IMR-90 (cell line): Measurements from ENCODE around the gene TCIRG1. TPM values are rescaled to one million over a fixed set of nuclear protein-coding genes. Genes with fewer than 3 reads are reported as not detected.

Experiments
- ATAC-seq: fragments of 200-7000 bp; cut with Tn5 transposase; 2 replicates; pipeline ENCODE4 v1.9.1; 2020; ENCODE audit warnings: low read depth, mild to moderate bottlenecking, moderate library complexity
- BruUV-seq: library from RNA; stranded (reverse); fragments of 400-500 nt; replicated peaks from 2 replicates; lab custom pipeline; 2021; lab: Mats Ljungman, UMichigan
- CTCF ChIA-PET: fragments of 300-600 bp; formaldehyde crosslinking; extraction: SDS; loops from one replicate; lab custom pipeline; 2021; ENCODE audit warnings: antibody characterized with exemption; lab: Yijun Ruan, JAX
- POLR2A ChIA-PET: fragments of 300-600 bp; sonication (Branson Sonifier 250); formaldehyde crosslinking; loops from one replicate; lab custom pipeline; 2022; ENCODE audit warnings: antibody characterized with exemption; ENCODE audit not compliant: unreplicated experiment; lab: Charles Lee
- DNase-seq: peaks from one replicate; pipeline ENCODE4 v3.0.0; 2013
- H2AFZ ChIP-seq: replicated peaks from 2 replicates; pipeline ENCODE3; 2013; ENCODE audit warnings: low read length, mild to moderate bottlenecking; ENCODE audit not compliant: poor library complexity
- H2AK5ac ChIP-seq: 2 replicates; pipeline ENCODE4 v1.6.1; 2013; ENCODE audit warnings: low read depth, low read length, inconsistent platforms
- H2AK9ac ChIP-seq: replicated peaks from 2 replicates; pipeline ENCODE3; 2013; ENCODE audit warnings: mild to moderate bottlenecking, low read depth, low read length, moderate library complexity; ENCODE audit not compliant: poor library complexity
- H2BK120ac ChIP-seq: 2 replicates; pipeline ENCODE4 v1.6.1; 2013; ENCODE audit warnings: low read depth, low read length, inconsistent platforms
- H2BK15ac ChIP-seq: 3 replicates; pipeline ENCODE4 v1.6.1; 2013; ENCODE audit warnings: low read depth, low read length, inconsistent platforms
- H2BK20ac ChIP-seq: 2 replicates; pipeline ENCODE4 v1.6.1; 2013; ENCODE audit warnings: low read depth, mild to moderate bottlenecking, inconsistent platforms, low read length, moderate library complexity
- H2BK5ac ChIP-seq: 2 replicates; pipeline ENCODE4 v1.6.1; 2013; ENCODE audit warnings: mild to moderate bottlenecking, low read depth, low read length, inconsistent platforms; ENCODE audit not compliant: poor library complexity, severe bottlenecking
- H3K14ac ChIP-seq: replicated peaks from 2 replicates; pipeline ENCODE4 v1.6.1; 2013; ENCODE audit warnings: low read depth, low read length, inconsistent platforms
- H3K18ac ChIP-seq: 2 replicates; pipeline ENCODE4 v1.6.1; 2013; ENCODE audit warnings: low read depth, low read length, control low read depth
- H3K23ac ChIP-seq: 2 replicates; pipeline ENCODE4 v1.6.1; 2013; ENCODE audit warnings: low read depth, low read length, inconsistent platforms
- H3K27ac ChIP-seq: 2 replicates; pipeline ENCODE4 v1.5.1; 2013; ENCODE audit warnings: mild to moderate bottlenecking, control low read depth, low read length; ENCODE audit not compliant: insufficient read depth
- H3K27me3 ChIP-seq: 2 replicates; pipeline ENCODE4 v1.6.1; 2013; ENCODE audit warnings: low read length; ENCODE audit not compliant: control insufficient read depth, insufficient read depth
- H3K36me3 ChIP-seq: 2 replicates; pipeline ENCODE4 v1.6.1; 2013; ENCODE audit warnings: low read length, mixed read lengths; ENCODE audit not compliant: control insufficient read depth, insufficient read depth
- H3K4ac ChIP-seq: 2 replicates; pipeline ENCODE4 v1.6.1; 2013; ENCODE audit warnings: low read depth, low read length, inconsistent platforms
- H3K4me1 ChIP-seq: 2 replicates; pipeline ENCODE4 v1.6.1; 2013; ENCODE audit warnings: low read length, mixed read lengths; ENCODE audit not compliant: control insufficient read depth, insufficient read depth
- H3K4me2 ChIP-seq: 2 replicates; pipeline ENCODE4 v1.6.1; 2013; ENCODE audit warnings: low read depth, mild to moderate bottlenecking, control low read depth, low read length, moderate library complexity
- H3K4me3 ChIP-seq: 2 replicates; pipeline ENCODE4 v1.5.1; 2013; ENCODE audit warnings: low read depth, mild to moderate bottlenecking, control low read depth, low read length, moderate library complexity; ENCODE audit not compliant: insufficient read depth
- H3K56ac ChIP-seq: 2 replicates; pipeline ENCODE4 v1.6.1; 2013; ENCODE audit warnings: low read length, inconsistent platforms; ENCODE audit not compliant: insufficient read depth; ENCODE audit errors: extremely low read depth
- H3K79me1 ChIP-seq, 2 experiments: 2 replicates each; pipeline ENCODE4 v1.6.1; 2013; ENCODE audit warnings: low read length in 2 of 2, inconsistent platforms in 1 of 2, low read depth in 1 of 2
- H3K9ac ChIP-seq: 2 replicates; pipeline ENCODE4 v1.6.1; 2013; ENCODE audit warnings: low read depth, low read length, control low read depth
- H3K9me1 ChIP-seq: 2 replicates; pipeline ENCODE4 v1.6.1; 2013; ENCODE audit warnings: low read length, inconsistent platforms; ENCODE audit not compliant: insufficient read depth
- H3K9me3 ChIP-seq: 2 replicates; pipeline ENCODE4 v1.6.1; 2013; ENCODE audit warnings: low read length; ENCODE audit not compliant: control insufficient read depth, insufficient read depth
- H4K20me1 ChIP-seq: 2 replicates; pipeline ENCODE4 v1.6.1; 2013; ENCODE audit warnings: low read length, inconsistent platforms; ENCODE audit not compliant: insufficient read depth
- H4K5ac ChIP-seq: 2 replicates; pipeline ENCODE4 v1.6.1; 2013; ENCODE audit warnings: mild to moderate bottlenecking, low read depth, low read length, control low read depth
- H4K8ac ChIP-seq, 2 experiments: 2 replicates each; pipeline ENCODE4 v1.6.1; 2013; ENCODE audit warnings: low read depth in 2 of 2, low read length in 2 of 2, control low read depth in 1 of 2, inconsistent platforms in 1 of 2
- H4K91ac ChIP-seq: 2 replicates; pipeline ENCODE4 v1.6.1; 2013; ENCODE audit warnings: low read depth, low read length, inconsistent platforms; ENCODE audit not compliant: insufficient read depth
- BHLHE40 ChIP-seq: fragments of 150-350 bp; IDR thresholded peaks from 2 replicates; pipeline ENCODE4 v1.6.1; 2016; ENCODE audit warnings: mild to moderate bottlenecking, low read depth, low read length
- CEBPB ChIP-seq: IDR thresholded peaks from 2 replicates; pipeline ENCODE4 v1.6.1; 2012; ENCODE audit warnings: low read depth, low read length, improper control_type of control experiment
- CHD1 ChIP-seq: IDR thresholded peaks from 2 replicates; pipeline ENCODE4 v1.6.1; 2012; ENCODE audit warnings: low read depth, low read length, improper control_type of control experiment
- FOS ChIP-seq: fragments of 150-350 bp; IDR thresholded peaks from 2 replicates; pipeline ENCODE4 v1.6.1; 2016; ENCODE audit warnings: low read depth, low read length
- MAZ ChIP-seq: IDR thresholded peaks from 2 replicates; pipeline ENCODE4 v1.6.1; 2012; ENCODE audit warnings: low read depth, mild to moderate bottlenecking, low read length, improper control_type of control experiment, moderate library complexity, borderline replicate concordance
- NFE2L2 ChIP-seq: fragments of 150-350 bp; IDR thresholded peaks from 2 replicates; pipeline ENCODE4 v1.6.1; 2016; ENCODE audit warnings: low read depth, mild to moderate bottlenecking, low read length
- POLR2A ChIP-seq: IDR thresholded peaks from 2 replicates; pipeline ENCODE4 v1.6.1; 2012; ENCODE audit warnings: mild to moderate bottlenecking, low read depth, low read length
- RAD21 ChIP-seq: IDR thresholded peaks from 2 replicates; pipeline ENCODE4 v1.6.1; 2012; ENCODE audit warnings: low read length, improper control_type of control experiment
- RCOR1 ChIP-seq: IDR thresholded peaks from 2 replicates; pipeline ENCODE4 v1.6.1; 2012; ENCODE audit warnings: mild to moderate bottlenecking, low read length, improper control_type of control experiment; ENCODE audit not compliant: insufficient replicate concordance
- RFX5 ChIP-seq: IDR thresholded peaks from 2 replicates; pipeline ENCODE4 v1.8.0; 2012; ENCODE audit warnings: low read depth, mild to moderate bottlenecking, low read length, moderate library complexity
- SMC3 ChIP-seq: fragments of 150-350 bp; IDR thresholded peaks from 2 replicates; pipeline ENCODE4 v1.6.1; 2016; ENCODE audit warnings: low read depth, mild to moderate bottlenecking, antibody characterized with exemption, low read length, moderate library complexity
- WGBS, 2 experiments: methylation state at CpG; one replicate each; pipeline versions ENCODE4 v1.1.5 to v1.1.7; 2013; ENCODE audit warnings: missing lambda C conversion rate in 2 of 2; ENCODE audit not compliant: insufficient read length in 1 of 2; ENCODE audit errors: extremely low coverage in 2 of 2; 5-methylcytosine and 5-hydroxymethylcytosine counted together
- dilution Hi-C: fragments of 300-500 bp; cut with HindIII; formaldehyde crosslinking; loops from one replicate; pipeline ENCODE4 v1.14.3; 2018; ENCODE audit warnings: low sequenced_read_pairs; ENCODE audit not compliant: unreplicated experiment
- in situ Hi-C: fragments of 300-500 bp; cut with MboI; formaldehyde crosslinking; loops from 3 replicates; pipeline ENCODE4 v1.14.3; 2019; ENCODE audit warnings: low sequenced_read_pairs, inconsistent platforms, mixed read lengths
- intact Hi-C: fragments of 100-400 bp; cut with micrococcal nuclease; formaldehyde crosslinking; loops from 2 replicates; pipeline ENCODE4 v1.10.0; 2022
- polyA plus RNA-seq, 3 experiments: library from polyadenylated mRNA; depleted of rRNA; stranded (reverse); fragments of >200 nt; gene quantifications; 2 replicates each; pipeline ENCODE4 v1.2.3, GENCODE V29; 2012; ENCODE audit warnings: low replicate concordance in 1 of 3
- total RNA-seq: library from RNA; depleted of rRNA; stranded (reverse); fragments of >200 nt; gene quantifications from 2 replicates; pipeline ENCODE4 v1.2.3, GENCODE V29; 2012
- TF ChIP-seq, protein P1 (sequence below): fragments of 150-350 bp; IDR thresholded peaks from 2 replicates; pipeline ENCODE4 v1.6.1; 2017; ENCODE audit warnings: mild to moderate bottlenecking, antibody characterized with exemption, low read length, low read depth
- TF ChIP-seq, protein P2 (sequence below): fragments of 150-350 bp; IDR thresholded peaks from 2 replicates; pipeline ENCODE4 v1.6.1; 2016; ENCODE audit warnings: low read depth, mild to moderate bottlenecking, low read length, moderate library complexity, borderline replicate concordance
- TF ChIP-seq, protein P3 (sequence below): conservative IDR thresholded peaks from 2 replicates; pipeline ENCODE4 v1.5.1; 2012; ENCODE audit warnings: mild to moderate bottlenecking, low read depth, low read length, improper control_type of control experiment

The TCIRG1 gene
- total and polyA plus RNA-seq, 2 of the 4 experiments (the other 2 are of a cell fraction) = 25.3 to 117 TPM

- intact Hi-C loops = no loop called here
- Histone ChIP-seq H3K4me1 (no peaks in the 10 kb centered on the region), H2AFZ (no peak overlapping the region), H3K9me1 (no peaks in the 10 kb centered on the region; the same call in none of the 2 replicates), H4K8ac (no peak overlapping the region), H2BK20ac (no peak overlapping the region), H2AK5ac (no peak overlapping the region), H3K27ac (no peak overlapping the region), H2BK120ac (no peak overlapping the region), H3K9me3 (no peaks in the 10 kb centered on the region), H2BK15ac (no peak overlapping the region), H3K79me1 (no peaks in the 10 kb centered on the region), H3K14ac (no peak overlapping the region), H4K5ac (no peak overlapping the region), H3K27me3 (no peaks in the 10 kb centered on the region), H3K56ac (no peak overlapping the region), H3K18ac (no peak overlapping the region), H3K4me2 (no peak overlapping the region), H4K20me1 (no peaks in the 10 kb centered on the region), H3K23ac (no peak overlapping the region), H3K9ac (no peak overlapping the region), H3K4me3 (no peak overlapping the region), H2BK5ac (no peak overlapping the region), H3K36me3 (peaks cover 9% of the 10 kb centered on the region), H2AK9ac (no peak overlapping the region), H3K4ac (no peak overlapping the region), H4K91ac (no peak overlapping the region)
- ChIA-PET CTCF (interaction anchor here (0.6 kb wide), 1 partner anchor 25 kb away, joined by 3 read pairs; no protein-coding TSS in a partner anchor), POLR2A (no interaction called here)
- no peak for ATAC-seq
- dilution Hi-C loops = no loop called here
- no peak for TF ChIP-seq RCOR1
- TF ChIP-seq, protein P1, sequence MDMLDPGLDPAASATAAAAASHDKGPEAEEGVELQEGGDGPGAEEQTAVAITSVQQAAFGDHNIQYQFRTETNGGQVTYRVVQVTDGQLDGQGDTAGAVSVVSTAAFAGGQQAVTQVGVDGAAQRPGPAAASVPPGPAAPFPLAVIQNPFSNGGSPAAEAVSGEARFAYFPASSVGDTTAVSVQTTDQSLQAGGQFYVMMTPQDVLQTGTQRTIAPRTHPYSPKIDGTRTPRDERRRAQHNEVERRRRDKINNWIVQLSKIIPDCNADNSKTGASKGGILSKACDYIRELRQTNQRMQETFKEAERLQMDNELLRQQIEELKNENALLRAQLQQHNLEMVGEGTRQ = no peak
- TF ChIP-seq, protein P2, sequence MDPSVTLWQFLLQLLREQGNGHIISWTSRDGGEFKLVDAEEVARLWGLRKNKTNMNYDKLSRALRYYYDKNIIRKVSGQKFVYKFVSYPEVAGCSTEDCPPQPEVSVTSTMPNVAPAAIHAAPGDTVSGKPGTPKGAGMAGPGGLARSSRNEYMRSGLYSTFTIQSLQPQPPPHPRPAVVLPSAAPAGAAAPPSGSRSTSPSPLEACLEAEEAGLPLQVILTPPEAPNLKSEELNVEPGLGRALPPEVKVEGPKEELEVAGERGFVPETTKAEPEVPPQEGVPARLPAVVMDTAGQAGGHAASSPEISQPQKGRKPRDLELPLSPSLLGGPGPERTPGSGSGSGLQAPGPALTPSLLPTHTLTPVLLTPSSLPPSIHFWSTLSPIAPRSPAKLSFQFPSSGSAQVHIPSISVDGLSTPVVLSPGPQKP = no peak
- TF ChIP-seq RAD21 = no peak
- TF ChIP-seq POLR2A = no peak
- TF ChIP-seq MAZ = no peak
- TF ChIP-seq CHD1 = no peak
- TF ChIP-seq NFE2L2 = no peak
- no peak for TF ChIP-seq CEBPB
- no peak for TF ChIP-seq BHLHE40
- no peak for TF ChIP-seq FOS
- TF ChIP-seq SMC3 = no peak
- no peak for TF ChIP-seq RFX5
- TF ChIP-seq, protein P3, sequence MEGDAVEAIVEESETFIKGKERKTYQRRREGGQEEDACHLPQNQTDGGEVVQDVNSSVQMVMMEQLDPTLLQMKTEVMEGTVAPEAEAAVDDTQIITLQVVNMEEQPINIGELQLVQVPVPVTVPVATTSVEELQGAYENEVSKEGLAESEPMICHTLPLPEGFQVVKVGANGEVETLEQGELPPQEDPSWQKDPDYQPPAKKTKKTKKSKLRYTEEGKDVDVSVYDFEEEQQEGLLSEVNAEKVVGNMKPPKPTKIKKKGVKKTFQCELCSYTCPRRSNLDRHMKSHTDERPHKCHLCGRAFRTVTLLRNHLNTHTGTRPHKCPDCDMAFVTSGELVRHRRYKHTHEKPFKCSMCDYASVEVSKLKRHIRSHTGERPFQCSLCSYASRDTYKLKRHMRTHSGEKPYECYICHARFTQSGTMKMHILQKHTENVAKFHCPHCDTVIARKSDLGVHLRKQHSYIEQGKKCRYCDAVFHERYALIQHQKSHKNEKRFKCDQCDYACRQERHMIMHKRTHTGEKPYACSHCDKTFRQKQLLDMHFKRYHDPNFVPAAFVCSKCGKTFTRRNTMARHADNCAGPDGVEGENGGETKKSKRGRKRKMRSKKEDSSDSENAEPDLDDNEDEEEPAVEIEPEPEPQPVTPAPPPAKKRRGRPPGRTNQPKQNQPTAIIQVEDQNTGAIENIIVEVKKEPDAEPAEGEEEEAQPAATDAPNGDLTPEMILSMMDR = no peak
- WGBS, 2 experiments = no CpG with 5 or more reads among the region's 9 CpGs
- in situ Hi-C loops = no loop called here
- no TSS peak for BruUV-seq
- no peak for DNase-seq
Measured at GRCh38 chr11:68081691-68082090, 42.9 kb downstream of the TCIRG1 start.
